ENCODE data around the gene DRGX. TPM values are rescaled to one million over a fixed set of nuclear protein-coding genes. Genes with fewer than 3 reads are reported as not detected.

Gene DRGX
- total RNA-seq, 1 experiment from 2014 or later, result not detected

- DNase-seq (ENCODE audit: low read depth), result no peak
These were observed 33.9 kb downstream of the DRGX start for GRCh38 chr10:49361735-49362568.

GRCh38 chr10:49361178-49361554, 34.7 kb downstream of the DRGX start:
- DNase-seq (ENCODE audit: low read depth), result no peak

GRCh38 chr10:49360271-49361177, 35.4 kb downstream of the DRGX start:
- DNase-seq (ENCODE audit: low read depth), result peak; percentile 42

GRCh38 chr10:49359349-49360270, 36.3 kb downstream of the DRGX start:
- DNase-seq (ENCODE audit: low read depth), result peak; percentile 41

- no peak for DNase-seq (ENCODE audit: low read depth)
These were observed 38.0 kb downstream of the DRGX start for GRCh38 chr10:49357910-49358309.

- no peak for DNase-seq (ENCODE audit: low read depth)
These were observed 38.9 kb downstream of the DRGX start for GRCh38 chr10:49356944-49357343.

- DNase-seq (ENCODE audit: low read depth), result no peak
These were observed 39.7 kb downstream of the DRGX start for GRCh38 chr10:49356181-49356580.

- no peak for DNase-seq (ENCODE audit: low read depth)
These were observed 40.7 kb downstream of the DRGX start for GRCh38 chr10:49355221-49355620.

- no peak for DNase-seq (ENCODE audit: low read depth)
These were observed 41.3 kb downstream of the DRGX start for GRCh38 chr10:49354593-49354992.

- DNase-seq (ENCODE audit: low read depth), result no peak
These were observed 41.9 kb downstream of the DRGX start for GRCh38 chr10:49353895-49354566.

- DNase-seq (ENCODE audit: low read depth), result no peak
These were observed 42.6 kb downstream of the DRGX start for GRCh38 chr10:49353026-49353894.

- DNase-seq (ENCODE audit: low read depth), result no peak
These were observed 43.6 kb downstream of the DRGX start for GRCh38 chr10:49352323-49352722.

GRCh38 chr10:49351669-49352068, 44.2 kb downstream of the DRGX start:
- DNase-seq (ENCODE audit: low read depth), result no peak

GRCh38 chr10:49350846-49351532, 44.9 kb downstream of the DRGX start:
- DNase-seq (ENCODE audit: low read depth), result no peak

- no peak for DNase-seq (ENCODE audit: low read depth)
These were observed 45.8 kb downstream of the DRGX start for GRCh38 chr10:49350138-49350537.

GRCh38 chr10:49349390-49349789, 46.5 kb downstream of the DRGX start:
- DNase-seq (ENCODE audit: low read depth), result no peak

GRCh38 chr10:49348593-49348992, 47.3 kb downstream of the DRGX start:
- no peak for DNase-seq (ENCODE audit: low read depth)

GRCh38 chr10:49347827-49348226, 48.1 kb downstream of the DRGX start:
- DNase-seq (ENCODE audit: low read depth), result no peak

- no peak for DNase-seq (ENCODE audit: low read depth)
These were observed 48.5 kb downstream of the DRGX start for GRCh38 chr10:49347342-49347741.

- DNase-seq (ENCODE audit: low read depth), result no peak
These were observed 51.0 kb downstream of the DRGX start for GRCh38 chr10:49344840-49345239.
